OCI-LY7 (cell line): Measurements from ENCODE around the gene NFKBIB. TPM values are rescaled to one million over a fixed set of nuclear protein-coding genes. Genes with fewer than 3 reads are reported as not detected.
"Not testable (repeated sequence)": the region's sequence is repeated elsewhere in the genome, so short reads cannot be mapped to it uniquely, and the experiment has no call there.

Experiments used
- BruUV-seq: library from RNA; stranded (reverse); fragments of 400-500 nt; replicated peaks from 2 replicates; lab custom pipeline; 2021; lab: Mats Ljungman, UMichigan
- CTCF ChIA-PET: fragments of 300-600 bp; sonication (Branson Sonifier 250); formaldehyde crosslinking; loops from one replicate; lab custom pipeline; 2022; ENCODE audit warnings: antibody characterized with exemption; ENCODE audit not compliant: unreplicated experiment; lab: Charles Lee
- POLR2A ChIA-PET: fragments of 300-600 bp; sonication (Branson Sonifier 250); formaldehyde crosslinking; loops from one replicate; lab custom pipeline; 2022; ENCODE audit warnings: antibody characterized with exemption; lab: Charles Lee
- DNase-seq: peaks from one replicate; pipeline ENCODE4 v3.0.0-alpha.2; 2015; ENCODE audit warnings: low spot score
- H2AFZ ChIP-seq: fragments of 200-600 bp; sonication (generic), shearing (Covaris generic); 2 replicates; pipeline ENCODE4 v1.6.1; 2014; ENCODE audit warnings: mild to moderate bottlenecking, antibody characterized with exemption, low read length, moderate library complexity
- H3K27ac ChIP-seq: fragments of 200-600 bp; sonication (generic); 2 replicates; pipeline ENCODE4 v1.5.1; 2014; ENCODE audit warnings: mixed run types, low read depth, mild to moderate bottlenecking, moderate library complexity, low read length, inconsistent platforms; ENCODE audit not compliant: poor library complexity, severe bottlenecking
- H3K36me3 ChIP-seq: fragments of 200-600 bp; sonication (generic); 2 replicates; pipeline ENCODE4 v1.6.1; 2014; ENCODE audit warnings: mild to moderate bottlenecking, antibody characterized with exemption, low read length, moderate library complexity, mixed read lengths; ENCODE audit not compliant: insufficient read depth
- H3K4me1 ChIP-seq: fragments of 200-600 bp; sonication (generic); 2 replicates; pipeline ENCODE4 v1.5.1; 2014; ENCODE audit warnings: mild to moderate bottlenecking, low read length; ENCODE audit not compliant: insufficient read depth, poor library complexity, severe bottlenecking
- H3K4me2 ChIP-seq: fragments of 200-600 bp; sonication (generic); 2 replicates; pipeline ENCODE4 v1.6.1; 2014; ENCODE audit warnings: mild to moderate bottlenecking, low read length
- H3K4me3 ChIP-seq: fragments of 200-600 bp; sonication (generic); 2 replicates; pipeline ENCODE4 v1.5.1; 2014; ENCODE audit warnings: mild to moderate bottlenecking, low read depth, low read length; ENCODE audit not compliant: poor library complexity, severe bottlenecking
- H3K79me2 ChIP-seq: fragments of 200-600 bp; sonication (generic); 2 replicates; pipeline ENCODE4 v1.6.1; 2016; ENCODE audit warnings: low read depth, mild to moderate bottlenecking, low read length, moderate library complexity, mixed read lengths; ENCODE audit not compliant: insufficient read depth
- H3K9me2 ChIP-seq: fragments of 200-600 bp; sonication (generic); 2 replicates; pipeline ENCODE4 v1.6.1; 2016; ENCODE audit warnings: mild to moderate bottlenecking, low read length, mixed read lengths; ENCODE audit not compliant: insufficient read depth
- H3K9me3 ChIP-seq: fragments of 200-600 bp; sonication (generic); 2 replicates; pipeline ENCODE4 v1.6.1; 2014; ENCODE audit warnings: mild to moderate bottlenecking, mixed run types, low read length, mixed read lengths
- H4K20me1 ChIP-seq: fragments of 200-600 bp; sonication (generic); 2 replicates; pipeline ENCODE4 v1.6.1; 2014; ENCODE audit warnings: mild to moderate bottlenecking, antibody characterized with exemption, low read length, moderate library complexity, mixed read lengths; ENCODE audit not compliant: insufficient read depth
- CTCF ChIP-seq: fragments of 200-600 bp; sonication (generic); conservative IDR thresholded peaks from 2 replicates; pipeline ENCODE4 v1.5.1; 2014; ENCODE audit warnings: mild to moderate bottlenecking, antibody characterized with exemption, low read length, moderate library complexity, mixed read lengths
- EZH2phosphoT487 ChIP-seq: fragments of 200-600 bp; sonication (generic); IDR thresholded peaks from 2 replicates; pipeline ENCODE4 v1.6.1; 2018; ENCODE audit warnings: low read depth, borderline replicate concordance, mild to moderate bottlenecking, mixed run types, antibody characterized with exemption, low read length, moderate library complexity, mixed read lengths
- intact Hi-C: fragments of 100-400 bp; cut with micrococcal nuclease; formaldehyde crosslinking; loops from one replicate; pipeline ENCODE4 v1.10.0; 2022; ENCODE audit not compliant: unreplicated experiment
- total RNA-seq, 2 experiments: library from RNA; depleted of rRNA in 1 of 2; stranded (reverse); fragments of >200 nt in 1 of 2; shearing (Covaris generic) in 1 of 2; gene quantifications; 2 replicates each; pipeline ENCODE4 v1.2.3, GENCODE V29; 2014 to 2022

Gene NFKBIB
- total RNA-seq, 2 experiments from 2014 or later = 20.4 to 25.3 TPM

GRCh38 chr19:38869836-38870607 lies 29.7 kb upstream of the NFKBIB start:
- no TSS peak for BruUV-seq
- H3K4me2 ChIP-seq = peak overlapping the region; percentile 99
- no peaks in the 10 kb centered on the region for H3K9me3 ChIP-seq
- peak overlapping the region; percentile 88 for H2AFZ ChIP-seq
- TF ChIP-seq EZH2phosphoT487 = no peak
- peak; percentile 85 for TF ChIP-seq CTCF
- H3K4me1 ChIP-seq = peaks cover 53% of the 10 kb centered on the region
- peaks cover 12% of the 10 kb centered on the region; the same call in 1 of the 2 replicates for H3K79me2 ChIP-seq
- CTCF ChIA-PET = interaction anchor here (1.0 to 1.3 kb wide), 2 partner anchors 9 to 13 kb away, joined by 4 to 5 read pairs; partner anchors contain the start of gene RINL
- DNase-seq = peak; percentile 96
- peaks cover 4% of the 10 kb centered on the region; the same call in 1 of the 2 replicates for H3K36me3 ChIP-seq
- H4K20me1 ChIP-seq = no peaks in the 10 kb centered on the region
- intact Hi-C loops = loop anchor here (1.0 kb wide), 1 partner anchor 18 kb away; no protein-coding TSS in a partner anchor
- no peaks in the 10 kb centered on the region for H3K9me2 ChIP-seq
- peak overlapping the region; percentile 73 for H3K4me3 ChIP-seq
- H3K27ac ChIP-seq = peak overlapping the region; percentile 64
- POLR2A ChIA-PET = interaction anchor here (1.2 to 1.6 kb wide), 2 partner anchors 17 to 135 kb away, joined by 3 to 6 read pairs; no protein-coding TSS in a partner anchor

GRCh38 chr19:38870612-38871011 lies 29.2 kb upstream of the NFKBIB start:
- Histone ChIP-seq H3K9me3 (no peaks in the 10 kb centered on the region), H3K27ac (no peak overlapping the region), H3K9me2 (no peaks in the 10 kb centered on the region), H3K4me1 (peaks cover 48% of the 10 kb centered on the region), H3K36me3 (peaks cover 4% of the 10 kb centered on the region; the same call in 1 of the 2 replicates), H4K20me1 (no peaks in the 10 kb centered on the region), H3K4me3 (peak overlapping the region; percentile 73), H3K79me2 (peaks cover 12% of the 10 kb centered on the region; the same call in 1 of the 2 replicates), H3K4me2 (peak overlapping the region; percentile 99), H2AFZ (no peak overlapping the region)
- intact Hi-C loops = no loop called here
- TF ChIP-seq CTCF (no peak), EZH2phosphoT487 (no peak)
- CTCF ChIA-PET = no interaction called here
- no peak for DNase-seq
- POLR2A ChIA-PET = interaction anchor here (1.2 kb wide), 1 partner anchor 13 kb away, joined by 4 read pairs; no protein-coding TSS in a partner anchor
- no TSS peak for BruUV-seq

- Histone ChIP-seq H3K4me1 (peaks cover 35% of the 10 kb centered on the region), H3K79me2 (peaks cover 12% of the 10 kb centered on the region; the same call in 1 of the 2 replicates)
- CTCF ChIA-PET, H3K4me2 ChIP-seq, H3K36me3 ChIP-seq, intact Hi-C loops, H3K9me3 ChIP-seq, H2AFZ ChIP-seq, H4K20me1 ChIP-seq, DNase-seq, H3K4me3 ChIP-seq, H3K27ac ChIP-seq, H3K9me2 ChIP-seq, BruUV-seq, POLR2A ChIA-PET: not testable (repeated sequence)
Observed at GRCh38 chr19:38873400-38873799, 26.4 kb upstream of the NFKBIB start.
